ENCODE measurements around the gene TMEM132C. TPM values are rescaled to one million over a fixed set of nuclear protein-coding genes. Genes with fewer than 3 reads are reported as not detected.

TMEM132C gene
- total RNA-seq, 2 experiments from 2014 or later = not detected

DNA sequence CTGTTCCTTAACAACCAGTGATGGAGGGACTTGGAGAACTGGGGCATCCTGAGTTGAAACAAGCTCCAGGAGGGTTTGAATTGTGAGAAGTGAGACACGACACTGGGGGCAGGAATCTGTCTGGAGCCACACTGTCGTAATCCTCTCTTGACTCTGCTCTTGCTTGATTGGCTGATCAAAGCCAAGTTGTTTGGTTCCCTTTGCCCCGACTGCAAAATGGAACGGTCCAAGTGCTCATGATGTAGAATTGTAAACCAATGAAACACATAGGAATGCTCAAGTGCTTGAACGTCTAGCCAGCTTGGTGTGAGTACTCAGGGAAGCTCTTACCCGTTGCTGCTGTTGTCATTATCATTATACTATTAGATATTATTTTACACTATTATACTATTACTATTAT is 98.1 kb downstream of the TMEM132C start:
- H3K9me2 ChIP-seq (ENCODE audit: insufficient read depth, low read length) = no peaks in the 10 kb centered on the region
- intact Hi-C loops (cut with micrococcal nuclease; ENCODE audit: unreplicated experiment) = no loop called here
- no peak overlapping the region for H2AFZ ChIP-seq (ENCODE audit: low read length)
- no peaks in the 10 kb centered on the region for H3K79me2 ChIP-seq (ENCODE audit: insufficient read depth, low read depth, low read length)
- no peaks in the 10 kb centered on the region for H3K36me3 ChIP-seq (ENCODE audit: insufficient read depth, low read length)
- DNase-seq (ENCODE audit: low spot score) = no peak
- no peaks in the 10 kb centered on the region for H4K20me1 ChIP-seq (ENCODE audit: insufficient read depth, low read length)
- no peak for TF ChIP-seq EZH2phosphoT487 (IDR thresholded peaks at IDR 0.05; ENCODE audit: borderline replicate concordance, low read depth, low read length)
- TF ChIP-seq CTCF (conservative IDR thresholded peaks at IDR 0.05; ENCODE audit: low read length) = no peak
- POLR2A ChIA-PET = no interaction called here
- H3K4me3 ChIP-seq (ENCODE audit: low read depth, low read length, poor library complexity, severe bottlenecking) = no peak overlapping the region
- no peaks in the 10 kb centered on the region for H3K4me1 ChIP-seq (ENCODE audit: insufficient read depth, low read length, poor library complexity, severe bottlenecking)
- H3K9me3 ChIP-seq (ENCODE audit: low read length) = no peaks in the 10 kb centered on the region
- H3K4me2 ChIP-seq (ENCODE audit: low read length) = no peak overlapping the region
- CTCF ChIA-PET (ENCODE audit: unreplicated experiment) = no interaction called here
- H3K27ac ChIP-seq (ENCODE audit: low read depth, low read length, poor library complexity, severe bottlenecking) = no peak overlapping the region
- BruUV-seq (replicated peaks) = no TSS peak

DNA sequence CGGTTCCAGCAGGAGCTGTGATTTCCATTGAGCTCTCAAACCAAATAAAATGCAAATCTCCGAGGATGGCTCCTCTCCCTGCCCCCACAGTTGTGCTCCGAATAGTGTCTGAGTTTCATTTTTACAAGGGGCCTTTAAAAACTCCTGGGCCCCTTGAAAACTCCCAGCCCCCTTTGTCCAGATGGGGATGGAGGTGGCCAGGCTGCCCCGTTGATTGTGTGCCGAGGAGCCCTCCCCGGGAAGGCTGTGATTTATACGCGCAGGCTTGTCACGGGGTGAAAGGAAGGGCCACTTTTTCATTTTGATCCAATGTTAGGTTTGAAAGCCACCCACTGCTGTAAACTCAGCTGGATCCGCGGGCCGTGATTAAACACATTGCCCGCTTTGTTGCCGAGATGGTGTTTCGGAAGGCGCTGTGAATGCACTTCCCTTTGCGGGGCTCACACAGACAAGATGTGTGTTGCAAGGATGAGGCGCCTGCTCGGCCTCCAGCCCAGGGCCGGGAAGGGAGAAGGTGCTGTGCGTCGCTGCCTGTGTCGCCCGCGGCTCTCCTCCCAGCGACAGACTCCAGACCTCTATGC is 98.8 kb downstream of the TMEM132C start:
- Histone ChIP-seq H3K9me3 (ENCODE audit: low read length) (no peaks in the 10 kb centered on the region), H3K4me1 (ENCODE audit: insufficient read depth, low read length, poor library complexity, severe bottlenecking) (no peaks in the 10 kb centered on the region), H2AFZ (ENCODE audit: low read length) (no peak overlapping the region), H3K9me2 (ENCODE audit: insufficient read depth, low read length) (no peaks in the 10 kb centered on the region), H3K4me2 (ENCODE audit: low read length) (no peak overlapping the region), H3K4me3 (ENCODE audit: low read depth, low read length, poor library complexity, severe bottlenecking) (no peak overlapping the region), H4K20me1 (ENCODE audit: insufficient read depth, low read length) (no peaks in the 10 kb centered on the region), H3K36me3 (ENCODE audit: insufficient read depth, low read length) (no peaks in the 10 kb centered on the region), H3K79me2 (ENCODE audit: insufficient read depth, low read depth, low read length) (no peaks in the 10 kb centered on the region), H3K27ac (ENCODE audit: low read depth, low read length, poor library complexity, severe bottlenecking) (no peak overlapping the region)
- no peak for TF ChIP-seq EZH2phosphoT487 (IDR thresholded peaks at IDR 0.05; ENCODE audit: borderline replicate concordance, low read depth, low read length)
- no peak for TF ChIP-seq CTCF (conservative IDR thresholded peaks at IDR 0.05; ENCODE audit: low read length)
- CTCF ChIA-PET (ENCODE audit: unreplicated experiment) = no interaction called here
- BruUV-seq (replicated peaks) = no TSS peak
- intact Hi-C loops (cut with micrococcal nuclease; ENCODE audit: unreplicated experiment) = no loop called here
- no peak for DNase-seq (ENCODE audit: low spot score)
- POLR2A ChIA-PET = no interaction called here

- no TSS peak for BruUV-seq (replicated peaks)
- Histone ChIP-seq H3K9me3 (ENCODE audit: low read length) (no peaks in the 10 kb centered on the region), H3K4me3 (ENCODE audit: low read depth, low read length, poor library complexity, severe bottlenecking) (no peak overlapping the region), H3K4me1 (ENCODE audit: insufficient read depth, low read length, poor library complexity, severe bottlenecking) (no peaks in the 10 kb centered on the region), H3K4me2 (ENCODE audit: low read length) (no peak overlapping the region), H3K9me2 (ENCODE audit: insufficient read depth, low read length) (no peaks in the 10 kb centered on the region), H3K36me3 (ENCODE audit: insufficient read depth, low read length) (no peaks in the 10 kb centered on the region), H4K20me1 (ENCODE audit: insufficient read depth, low read length) (no peaks in the 10 kb centered on the region), H2AFZ (ENCODE audit: low read length) (no peak overlapping the region), H3K27ac (ENCODE audit: low read depth, low read length, poor library complexity, severe bottlenecking) (no peak overlapping the region), H3K79me2 (ENCODE audit: insufficient read depth, low read depth, low read length) (no peaks in the 10 kb centered on the region)
- TF ChIP-seq CTCF (conservative IDR thresholded peaks at IDR 0.05; ENCODE audit: low read length) (no peak), EZH2phosphoT487 (IDR thresholded peaks at IDR 0.05; ENCODE audit: borderline replicate concordance, low read depth, low read length) (no peak)
- ChIA-PET POLR2A (interaction anchor here (0.6 kb wide), 1 partner anchor 761 kb away, joined by 3 read pairs; no protein-coding TSS in a partner anchor), CTCF (ENCODE audit: unreplicated experiment) (no interaction called here)
- DNase-seq (ENCODE audit: low spot score) = no peak
- intact Hi-C loops (cut with micrococcal nuclease; ENCODE audit: unreplicated experiment) = no loop called here
These were observed 101.0 kb downstream of the TMEM132C start for GRCh38 chr12:128367961-128368360.

Measured in OCI-LY7 (cell line).